ENCODE results near the gene ZHX3. TPM values are rescaled to one million over a fixed set of nuclear protein-coding genes. Genes with fewer than 3 reads are reported as not detected.

The ZHX3 gene
- total and polyA plus RNA-seq, 9 of the 15 experiments (the other 6 are each of a cell fraction or from before 2014, with no cell fraction given): 0.80 to 14.6 (median 4.9) TPM

- no peaks in the 10 kb centered on the region for H3K79me2 ChIP-seq (ENCODE audit: control insufficient read depth, insufficient read depth, low read length)
- no peaks in the 10 kb centered on the region for H4K20me1 ChIP-seq (replicated peaks; ENCODE audit: control insufficient read depth, insufficient read depth, low read length)
- no peak overlapping the region for H2AFZ ChIP-seq (ENCODE audit: low read depth, low read length)
- no TSS peak for BruUV-seq (replicated peaks)
- H3K4me1 ChIP-seq (replicated peaks in 1 of 2; ENCODE audit: control insufficient read depth in 2 of 2, insufficient read depth in 2 of 2, low read length in 2 of 2): peaks cover 0 to 12% of the 10 kb centered on the region in 2 experiments; a peak in 3 of 5 replicates
- no peak overlapping the region for H3K27ac ChIP-seq (ENCODE audit: extremely low read depth, low read depth, low read length)
- no peak overlapping the region for H3K4me3 ChIP-seq
- no peaks in the 10 kb centered on the region for H3K36me3 ChIP-seq (ENCODE audit: control insufficient read depth, insufficient read depth, low read length)
- no peaks in the 10 kb centered on the region; a peak in 1 of 5 replicates for H3K27me3 ChIP-seq (ENCODE audit: control insufficient read depth in 2 of 2, insufficient read depth in 2 of 2, low read length in 2 of 2)
- no peak overlapping the region for H3K4me2 ChIP-seq (ENCODE audit: insufficient read depth, low read length)
- CTCF ChIA-PET (ENCODE audit: low intra/inter-chr PET ratio): no interaction called here
- WGBS (ENCODE audit: insufficient coverage, low coverage, missing lambda C conversion rate): 62% methylated on average over 5 of the region's 5 CpGs
- intact Hi-C loops (cut with micrococcal nuclease) (no loop called here), in situ Hi-C loops (cut with MboI) (no loop called here)
- TF ChIP-seq PKNOX1 (IDR thresholded peaks at IDR 0.05) (no peak), NBN (IDR thresholded peaks at IDR 0.05; ENCODE audit: low read depth) (no peak), TFE3 (CRISPR knock-in tag; IDR thresholded peaks at IDR 0.05) (no peak), ZNF507 (tag; conservative IDR thresholded peaks at IDR 0.05) (no peak), IFI16 (CRISPR knock-in tag; IDR thresholded peaks at IDR 0.05) (no peak), NKRF (IDR thresholded peaks at IDR 0.05; ENCODE audit: borderline replicate concordance) (no peak), ZNF57 (CRISPR knock-in tag; IDR thresholded peaks at IDR 0.05) (no peak), SRSF1 (IDR thresholded peaks at IDR 0.05; ENCODE audit: low read depth, low read length) (no peak), IRF1 (CRISPR knock-in tag; IDR thresholded peaks at IDR 0.05; ENCODE audit: borderline replicate concordance) (no peak)
- no peak for ATAC-seq
- no peak overlapping the region for H3K9ac ChIP-seq (ENCODE audit: insufficient read depth in 1 of 2, low read depth in 2 of 2, low read length in 2 of 2)
- POLR2A ChIA-PET: interaction anchor here (1.2 kb wide), 1 partner anchor 14 kb away, joined by 3 read pairs; no protein-coding TSS in a partner anchor
- H3K9me3 ChIP-seq (replicated peaks; ENCODE audit: control insufficient read depth, insufficient read depth, low read depth, low read length): no peaks in the 10 kb centered on the region
- DNase-seq (ENCODE audit: extremely low read depth in 1 of 4, low spot score in 3 of 4): no peak
- H3K9me1 ChIP-seq (ENCODE audit: control insufficient read depth, insufficient read depth, low read length): no peaks in the 10 kb centered on the region
- FAIRE-seq: no peak
These were observed 61.0 kb downstream of the ZHX3 start for GRCh38 chr20:41256516-41256915.
